ENCODE measurements around the gene PPP2R5D.

DNA sequence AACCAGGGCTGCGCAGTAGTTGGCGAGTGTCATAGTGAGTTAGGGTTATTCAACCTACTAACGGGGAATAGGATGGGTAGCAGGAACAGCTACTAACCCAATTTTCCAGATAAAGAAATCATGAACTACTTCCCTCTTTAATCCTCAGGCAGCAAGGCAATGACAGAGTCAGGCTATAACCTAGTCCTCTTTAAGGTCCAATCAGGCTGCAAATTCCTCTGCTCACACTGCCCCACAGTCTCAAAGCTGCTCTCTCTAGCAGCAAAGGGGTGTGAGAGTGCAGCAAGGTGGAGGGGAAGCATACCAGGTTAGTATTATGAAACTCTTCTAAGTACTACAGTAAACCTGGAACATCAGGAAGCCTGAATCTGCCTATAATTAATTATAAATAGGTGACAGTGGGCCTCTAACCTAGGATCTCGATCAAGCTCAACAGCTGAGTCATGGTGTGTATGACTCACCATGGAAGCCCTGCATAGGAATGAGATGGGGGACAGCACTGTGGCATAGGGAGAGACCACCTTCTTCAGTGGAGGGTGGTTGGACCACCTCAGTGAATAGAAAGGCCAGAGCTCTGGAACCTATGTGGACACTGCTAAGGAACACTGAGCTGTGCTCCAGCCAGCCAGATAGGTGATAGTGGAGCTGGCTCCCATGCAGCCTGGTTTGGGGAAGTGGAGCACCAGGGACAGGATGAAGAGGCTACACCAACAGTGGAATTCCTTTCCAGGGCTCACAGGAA is 13.3 kb upstream of the PPP2R5D start:
- no peak for TF ChIP-seq CAMTA2 (CRISPR knock-in tag; conservative IDR thresholded peaks at IDR 0.05)
- TF ChIP-seq, protein P1, sequence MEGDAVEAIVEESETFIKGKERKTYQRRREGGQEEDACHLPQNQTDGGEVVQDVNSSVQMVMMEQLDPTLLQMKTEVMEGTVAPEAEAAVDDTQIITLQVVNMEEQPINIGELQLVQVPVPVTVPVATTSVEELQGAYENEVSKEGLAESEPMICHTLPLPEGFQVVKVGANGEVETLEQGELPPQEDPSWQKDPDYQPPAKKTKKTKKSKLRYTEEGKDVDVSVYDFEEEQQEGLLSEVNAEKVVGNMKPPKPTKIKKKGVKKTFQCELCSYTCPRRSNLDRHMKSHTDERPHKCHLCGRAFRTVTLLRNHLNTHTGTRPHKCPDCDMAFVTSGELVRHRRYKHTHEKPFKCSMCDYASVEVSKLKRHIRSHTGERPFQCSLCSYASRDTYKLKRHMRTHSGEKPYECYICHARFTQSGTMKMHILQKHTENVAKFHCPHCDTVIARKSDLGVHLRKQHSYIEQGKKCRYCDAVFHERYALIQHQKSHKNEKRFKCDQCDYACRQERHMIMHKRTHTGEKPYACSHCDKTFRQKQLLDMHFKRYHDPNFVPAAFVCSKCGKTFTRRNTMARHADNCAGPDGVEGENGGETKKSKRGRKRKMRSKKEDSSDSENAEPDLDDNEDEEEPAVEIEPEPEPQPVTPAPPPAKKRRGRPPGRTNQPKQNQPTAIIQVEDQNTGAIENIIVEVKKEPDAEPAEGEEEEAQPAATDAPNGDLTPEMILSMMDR (IDR thresholded peaks at IDR 0.05 in 2 of 3, conservative IDR thresholded peaks at IDR 0.05 in 1 of 3; ENCODE audit: insufficient read depth in 2 of 3, low read depth in 1 of 3, low read length in 3 of 3): no peak
- no peak for TF ChIP-seq ZNF354B (CRISPR knock-in tag; IDR thresholded peaks at IDR 0.05)
- 0 out of 2 replicates have a peak, but pooled peaks have one; percentile 3 for TF ChIP-seq EP300 (IDR thresholded peaks at IDR 0.05; ENCODE audit: low read length)
- TF ChIP-seq SMC3 (conservative IDR thresholded peaks at IDR 0.05; ENCODE audit: insufficient read depth, low read depth, low read length): no peak
- no peak for TF ChIP-seq MEF2A (IDR thresholded peaks at IDR 0.05; ENCODE audit: control insufficient read depth, low read depth, low read length)

Data from K562 (cell line).